Globus pallidus (tissue), 1 donor: Measurements from ENCODE around the gene LARGE1.
"Not testable (repeated sequence)": the region's sequence is repeated elsewhere in the genome, so short reads cannot be mapped to it uniquely, and the experiment has no call there.

Source experiments
- DNase-seq: peaks from one replicate; pipeline ENCODE4 v3.0.0-alpha.2; 2015; ENCODE audit warnings: low spot score

Gene LARGE1

DNA sequence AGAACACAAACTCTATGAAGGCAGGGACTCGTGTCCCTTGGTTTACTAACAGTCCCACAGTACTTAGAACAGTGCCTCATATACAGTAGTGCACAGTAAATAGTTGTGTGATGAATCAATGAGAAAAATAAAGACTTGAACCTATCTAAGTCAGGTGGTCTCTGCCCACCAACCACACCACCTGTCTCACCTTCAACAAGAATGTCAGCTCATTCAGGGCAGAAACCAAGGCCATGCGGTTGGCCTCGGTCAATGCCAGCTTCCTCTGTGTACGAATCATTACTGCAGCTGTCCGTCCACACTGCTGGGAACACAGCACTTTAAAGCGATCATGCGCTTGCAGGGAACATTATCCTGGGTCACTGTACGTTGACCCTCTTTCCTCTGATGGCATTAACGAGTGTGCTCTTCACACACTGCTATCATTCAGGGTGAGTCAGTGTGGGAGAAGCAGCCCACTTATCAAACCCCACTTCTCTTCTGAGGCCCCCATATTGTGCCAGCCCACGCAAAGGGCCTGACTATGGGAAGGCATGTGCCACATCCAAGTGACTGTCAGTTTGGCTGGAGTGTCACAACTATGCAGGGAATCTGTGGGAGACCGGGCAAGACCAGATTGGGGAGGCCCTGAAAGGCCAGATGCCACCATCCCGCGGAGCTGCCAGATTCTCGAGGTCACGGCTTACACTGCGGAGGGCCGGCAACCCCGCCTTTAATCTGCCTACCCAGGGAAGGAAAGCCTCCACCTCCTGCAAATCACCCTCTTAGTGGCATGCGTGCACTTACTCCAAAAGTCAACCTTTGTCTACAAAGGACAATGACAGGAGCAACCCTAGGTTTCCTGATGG is 36.1 kb downstream of the LARGE1 start:
- no peak for DNase-seq

DNA sequence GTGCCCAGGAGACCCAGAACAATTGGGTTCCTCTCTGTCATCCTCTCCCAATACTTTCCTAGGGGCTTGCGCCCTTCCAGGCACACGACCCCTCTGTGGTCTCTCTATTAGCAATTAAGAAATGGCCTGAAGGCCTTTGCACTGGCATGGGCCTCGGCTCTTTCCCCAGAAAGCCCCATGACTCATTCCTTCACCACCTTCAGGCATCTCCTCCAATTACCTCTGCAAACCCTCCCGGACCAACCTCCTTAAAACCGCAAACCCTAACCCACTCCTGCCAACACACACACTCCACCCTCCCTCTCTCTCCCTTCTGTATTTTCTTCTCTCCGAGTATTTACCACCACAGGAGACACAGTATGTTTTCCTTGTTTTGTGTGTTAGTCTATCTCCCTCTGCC is 36.7 kb downstream of the LARGE1 start:
- DNase-seq, result no peak

DNA sequence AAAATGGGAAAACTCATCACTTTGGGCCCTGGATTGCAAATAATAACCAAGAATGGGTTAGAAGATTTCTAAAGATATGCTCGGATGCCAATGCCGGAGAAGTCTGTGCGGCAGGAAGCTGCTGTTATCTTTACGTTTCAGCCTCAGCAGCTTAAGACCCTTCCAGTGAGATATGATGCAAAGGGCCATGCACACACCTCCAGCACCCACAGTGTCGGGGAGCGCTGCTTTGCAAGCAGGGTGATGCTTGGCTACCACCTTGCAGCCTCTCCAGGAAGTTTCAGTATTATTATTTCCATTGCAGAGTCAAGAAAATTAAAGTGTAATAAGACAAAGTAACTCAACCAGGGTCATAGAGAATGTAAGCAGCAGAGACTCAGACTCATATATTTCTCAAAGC is 37.3 kb downstream of the LARGE1 start:
- DNase-seq, result no peak

DNA sequence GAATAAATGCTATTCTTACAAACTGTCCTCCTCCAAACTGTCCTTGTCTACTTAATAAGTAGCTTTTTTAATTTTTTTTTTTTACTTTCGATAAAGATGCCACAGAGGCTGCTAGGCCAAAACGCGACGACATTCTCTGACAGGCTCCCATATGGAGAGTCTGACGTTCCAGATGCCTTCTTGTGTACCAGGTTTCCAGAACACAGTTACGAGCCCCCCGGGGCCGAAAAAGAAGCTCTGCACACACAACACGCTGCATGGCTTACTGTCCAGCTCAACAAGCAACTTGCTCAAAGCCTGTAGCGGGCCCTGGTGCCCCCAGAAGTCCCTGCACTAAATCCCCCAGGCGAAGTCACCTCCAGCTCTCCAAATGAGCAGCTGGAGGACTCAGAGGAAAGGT is 39.3 kb downstream of the LARGE1 start:
- DNase-seq, result no peak

DNA sequence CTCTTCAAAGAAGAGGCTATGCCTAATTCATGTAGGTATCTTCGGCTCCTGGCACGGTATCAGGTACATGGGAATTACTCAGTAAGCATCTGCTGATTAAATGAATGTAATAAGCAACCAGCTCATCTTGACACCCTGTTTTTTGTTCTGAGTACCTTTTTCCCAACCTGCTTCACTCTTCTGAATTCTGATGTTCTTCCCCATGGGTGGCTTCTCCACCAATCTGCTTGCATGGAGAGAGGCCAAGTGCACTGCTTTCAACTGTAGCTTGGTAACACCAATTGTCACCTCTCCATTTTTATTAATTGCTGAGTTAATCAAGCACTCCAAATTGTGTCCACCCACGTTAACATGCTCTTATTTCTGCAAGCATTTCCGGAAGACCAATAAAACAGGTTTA is 40.5 kb downstream of the LARGE1 start:
- DNase-seq, result no peak

DNA sequence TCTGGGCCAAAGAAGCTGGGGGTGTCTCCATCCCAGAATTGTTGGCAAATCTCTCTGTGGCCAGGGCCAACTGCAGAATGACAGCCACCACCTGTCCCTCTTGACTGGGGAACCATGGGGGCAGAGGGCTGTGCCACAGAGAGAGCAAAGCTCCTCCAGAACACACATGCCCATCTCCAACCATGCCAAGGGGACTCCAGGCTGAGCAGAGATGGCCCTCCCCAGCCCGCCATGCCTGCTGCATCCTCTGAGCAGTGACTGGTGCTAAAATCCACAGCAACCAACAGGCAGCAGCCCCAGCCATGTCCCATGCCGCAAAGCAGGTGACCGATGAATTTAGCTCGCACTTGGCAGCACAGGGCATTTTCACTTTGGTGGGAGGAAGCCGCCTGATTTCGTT is 45.0 kb downstream of the LARGE1 start:
- no peak for DNase-seq

DNA sequence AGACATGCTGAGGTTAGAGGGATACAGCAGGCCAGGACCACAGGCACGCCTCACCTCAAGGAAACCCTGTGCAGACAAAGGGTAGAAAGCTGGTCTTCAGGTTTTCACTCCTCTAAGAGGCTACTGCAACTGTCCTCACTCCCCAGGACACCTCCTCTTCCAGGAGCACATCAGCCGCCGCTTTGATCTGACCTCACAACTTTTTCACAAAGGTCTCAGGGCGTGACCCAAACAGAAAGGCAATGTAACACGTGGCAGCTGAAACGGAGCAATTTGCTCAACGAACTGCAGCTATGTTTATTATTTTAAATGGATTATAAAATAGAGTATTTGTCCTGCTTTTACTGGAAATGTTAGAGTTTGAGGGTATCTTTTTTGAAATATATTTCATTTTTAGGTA is 46.1 kb downstream of the LARGE1 start:
- DNase-seq, result no peak

DNA sequence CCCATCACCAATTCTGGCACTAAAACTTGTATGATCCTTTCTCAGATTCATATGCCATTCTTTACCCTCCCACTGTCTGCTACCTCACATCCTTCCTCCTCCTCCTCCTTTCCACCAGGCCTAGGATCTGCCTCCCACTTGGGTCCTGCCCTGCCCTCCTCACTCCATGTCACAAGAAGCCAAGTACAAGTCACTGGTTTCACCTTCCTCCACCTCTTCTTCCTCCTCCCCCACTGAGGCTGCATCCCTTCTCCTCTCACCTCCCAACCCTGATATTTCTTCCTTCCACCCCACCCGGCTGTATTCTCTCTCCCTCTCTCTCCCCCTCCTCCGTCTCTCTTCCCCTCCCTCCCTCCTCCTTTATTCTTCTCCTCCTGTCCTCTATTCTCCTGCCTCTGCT is 46.6 kb downstream of the LARGE1 start:
- DNase-seq, result no peak

DNA sequence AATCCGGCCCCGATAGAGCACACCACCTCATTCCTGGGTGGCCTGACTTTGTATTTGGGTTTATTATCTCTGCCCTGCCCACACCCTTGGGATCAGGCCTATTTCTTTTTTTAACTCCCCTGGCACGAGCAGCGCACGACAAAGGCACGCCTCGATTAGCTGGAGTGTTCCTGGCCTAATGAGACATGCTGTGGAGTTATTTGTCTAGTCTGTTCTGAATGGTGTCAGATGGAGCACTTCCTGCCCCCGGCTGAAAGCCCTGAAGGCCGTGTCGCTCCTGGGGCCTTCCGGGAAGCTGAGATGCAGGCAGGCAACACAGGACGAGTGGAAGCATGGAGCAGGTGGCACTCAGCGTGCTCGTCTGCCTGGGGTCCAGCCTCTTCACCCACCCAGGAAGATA is 47.1 kb downstream of the LARGE1 start:
- DNase-seq, result no peak

DNA sequence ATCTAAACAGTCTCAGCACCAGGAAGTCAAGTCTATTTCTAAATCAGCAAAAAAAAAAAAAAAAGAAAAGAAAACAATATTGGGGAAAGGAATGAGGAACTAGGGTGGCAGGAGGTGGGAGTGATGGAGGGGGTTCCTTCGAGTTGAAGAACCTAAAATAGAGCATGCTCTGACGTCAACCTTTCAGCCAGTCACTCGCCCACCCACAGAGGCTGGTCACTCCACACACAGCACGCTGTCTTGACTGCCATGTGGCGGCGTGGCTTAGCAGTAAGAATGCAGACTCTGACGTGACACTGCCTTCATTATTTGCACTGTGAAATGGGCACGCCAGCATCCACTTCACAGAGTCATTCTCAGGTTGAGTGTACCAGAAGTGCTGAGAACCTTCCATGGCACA is 48.3 kb downstream of the LARGE1 start:
- DNase-seq, result no peak

DNA sequence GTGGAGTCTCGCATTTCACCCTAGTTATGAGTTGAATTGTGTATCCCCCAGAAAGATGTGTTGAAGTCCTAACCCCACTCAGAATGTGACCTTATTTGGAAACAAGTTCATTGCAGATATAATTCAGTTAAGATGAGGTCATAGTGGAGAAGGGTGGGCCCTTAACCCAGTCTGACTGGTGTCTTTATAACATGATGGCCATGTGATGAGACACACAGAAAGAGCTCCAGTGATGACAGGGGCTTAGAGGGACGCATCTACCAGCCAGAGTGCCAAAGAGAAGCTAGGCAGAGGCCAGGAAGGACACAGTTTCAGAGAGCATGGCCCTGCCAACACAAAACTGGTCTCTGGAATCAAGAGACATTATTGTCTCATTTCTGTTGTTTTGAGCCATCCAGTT is 50.3 kb downstream of the LARGE1 start:
- DNase-seq, result peak; percentile 42

DNA sequence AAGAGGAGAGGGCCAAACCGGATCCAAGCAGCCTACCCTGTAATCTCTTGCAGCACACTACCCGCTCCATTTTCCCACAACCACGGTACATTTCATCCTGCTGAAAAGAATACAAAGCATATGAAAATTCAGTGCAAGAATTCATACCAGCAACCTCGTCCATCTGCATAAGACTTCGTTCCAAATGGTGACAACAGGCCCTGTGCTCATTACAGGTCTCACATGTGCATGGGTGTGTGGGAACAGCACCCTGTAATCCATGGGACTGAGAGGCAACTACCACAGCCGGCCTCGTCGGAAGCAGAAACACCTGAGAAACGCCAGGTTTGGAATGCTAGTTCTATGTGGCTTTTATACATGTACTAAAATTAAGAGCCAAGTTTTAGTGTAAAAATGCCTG is 52.3 kb downstream of the LARGE1 start:
- DNase-seq, result no peak

DNA sequence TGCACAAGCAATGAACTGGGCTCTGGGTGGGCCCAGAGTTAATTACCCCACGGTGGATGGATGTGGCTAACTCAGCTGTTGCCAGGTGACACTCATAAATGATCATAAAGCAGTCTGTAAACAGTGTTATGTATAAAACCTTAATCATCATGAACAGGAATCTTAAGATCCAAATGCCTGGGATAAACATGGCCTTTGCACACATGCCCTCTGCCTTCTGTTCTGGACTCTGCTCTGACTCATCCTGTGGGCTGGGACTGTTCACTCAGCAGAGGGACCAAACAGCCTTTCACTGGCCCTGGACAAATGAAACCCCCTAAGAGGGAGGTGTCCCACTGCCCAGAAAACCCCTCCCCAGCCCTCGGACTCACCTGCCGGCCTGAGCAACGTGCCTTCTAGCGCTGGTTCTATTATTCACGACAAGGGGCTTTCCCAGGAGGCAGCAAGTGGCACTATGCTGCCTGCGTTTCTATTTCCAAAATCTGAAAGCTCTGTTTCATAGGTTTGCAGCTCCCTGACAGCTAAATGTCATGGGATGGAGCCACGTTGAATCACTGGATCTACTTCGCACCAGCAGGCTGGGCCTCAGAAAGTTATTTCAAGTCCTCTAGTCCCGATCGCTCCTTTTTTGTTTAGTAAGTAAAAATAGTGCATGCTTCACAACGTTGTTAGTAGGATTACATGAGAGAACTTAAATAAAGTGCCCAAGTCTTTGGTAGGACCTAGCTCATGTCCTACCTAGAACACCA is 53.0 kb downstream of the LARGE1 start:
- DNase-seq, result no peak

DNA sequence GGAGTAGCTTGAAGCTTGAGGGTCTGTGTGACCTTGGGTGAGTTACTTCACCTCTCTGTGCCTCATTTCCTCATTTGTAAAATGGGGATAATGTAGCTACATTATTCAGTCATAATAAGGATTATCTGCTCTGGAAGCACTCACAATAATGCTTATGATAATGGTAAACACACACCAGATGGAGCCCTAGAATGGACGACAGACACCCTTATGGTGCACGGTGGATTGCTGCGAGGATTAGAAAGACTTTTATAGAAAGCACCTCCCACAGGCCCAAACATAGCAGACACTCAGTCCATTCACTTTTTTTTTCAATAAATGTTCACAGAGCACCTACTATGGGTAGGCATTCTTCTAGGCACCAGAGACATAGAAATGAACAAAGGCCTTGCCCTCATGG is 53.8 kb downstream of the LARGE1 start:
- DNase-seq, result no peak

DNA sequence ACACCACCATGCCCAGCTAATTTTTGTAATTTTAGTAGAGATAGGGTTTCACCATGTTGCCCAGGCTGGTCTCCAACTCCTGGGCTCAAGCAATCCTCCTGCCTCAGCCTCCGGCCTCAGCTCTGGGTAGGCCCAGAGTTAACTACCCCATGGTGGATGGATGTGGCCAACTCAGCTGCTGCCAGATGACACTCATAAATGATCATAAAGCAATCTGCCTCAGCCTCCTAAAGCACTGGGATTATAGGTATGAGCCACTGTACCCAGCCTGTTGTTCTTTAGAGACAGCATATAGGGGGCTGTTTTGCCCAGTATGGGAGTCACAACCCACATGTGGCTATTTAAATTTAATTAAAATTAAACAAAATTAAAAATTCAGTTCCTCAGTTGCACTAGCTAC is 54.3 kb downstream of the LARGE1 start:
- DNase-seq, result no peak

DNA sequence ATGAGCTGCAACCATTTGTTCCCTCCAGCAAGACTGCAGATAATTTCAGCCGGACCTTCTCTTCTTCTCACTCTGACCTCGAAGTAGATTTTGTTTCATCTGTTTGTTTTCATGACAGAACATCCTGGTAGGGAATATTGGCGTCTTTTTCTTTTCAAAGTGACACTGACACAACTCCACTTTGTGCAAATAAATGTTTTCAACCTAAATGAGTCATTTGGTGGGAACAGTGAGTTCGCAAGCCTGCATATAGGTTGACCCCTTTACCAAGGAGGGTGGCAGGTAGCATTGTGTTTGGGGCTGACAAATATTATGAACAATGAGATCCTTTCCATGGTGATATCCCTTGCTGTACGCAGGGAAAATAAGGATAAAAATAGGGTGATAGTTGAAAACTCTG is 55.0 kb downstream of the LARGE1 start:
- no peak for DNase-seq

DNA sequence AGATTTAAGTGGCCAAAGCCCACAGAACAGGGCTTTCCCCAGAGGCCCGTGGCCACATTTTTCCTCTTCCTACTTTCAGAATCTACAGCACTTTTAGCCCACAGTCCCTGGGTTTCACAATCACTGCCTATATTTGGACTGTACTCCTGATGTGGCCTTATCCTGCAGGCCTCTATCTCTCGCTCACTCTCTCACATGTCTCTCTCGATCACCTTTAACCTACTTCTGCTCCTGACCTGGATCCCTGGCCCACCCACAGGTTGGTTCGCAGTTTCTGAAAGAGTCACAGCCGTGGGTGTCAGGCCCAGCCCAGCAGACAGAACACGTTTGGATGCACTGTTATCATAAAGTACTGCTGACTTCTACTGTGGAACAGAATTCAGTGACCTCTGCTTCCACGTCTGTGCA is 55.5 kb downstream of the LARGE1 start:
- DNase-seq, result no peak

DNA sequence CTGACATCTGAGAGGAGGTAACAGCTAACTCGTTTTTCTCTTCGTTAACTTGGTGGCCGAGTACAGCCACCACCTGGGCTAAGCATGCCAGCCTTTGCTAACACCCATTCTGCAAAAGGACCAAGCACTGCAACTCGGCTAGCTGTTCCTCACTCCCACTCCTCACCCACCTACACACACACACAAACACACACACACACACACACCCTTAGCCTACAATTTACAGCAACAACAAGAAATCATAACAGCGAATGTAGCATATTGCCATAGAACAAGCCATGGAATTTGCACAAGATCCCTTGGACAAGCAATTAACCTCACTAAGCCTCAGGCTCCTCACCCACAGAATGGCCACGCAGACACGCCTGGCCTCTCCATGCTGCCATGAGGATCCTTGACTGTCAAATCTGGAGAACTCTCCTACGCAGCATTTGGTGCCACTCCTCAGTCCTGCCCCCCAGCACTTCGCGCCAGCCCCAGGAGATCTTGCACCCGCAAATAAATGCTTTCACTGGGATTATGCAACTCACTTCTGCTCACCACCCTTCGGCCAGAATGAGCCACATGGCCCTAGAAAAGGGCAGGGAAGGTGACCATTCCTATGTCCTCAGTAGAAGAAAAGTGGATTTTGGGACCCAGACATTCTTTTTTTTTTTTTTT is 58.9 kb downstream of the LARGE1 start:
- DNase-seq, result no peak

DNA sequence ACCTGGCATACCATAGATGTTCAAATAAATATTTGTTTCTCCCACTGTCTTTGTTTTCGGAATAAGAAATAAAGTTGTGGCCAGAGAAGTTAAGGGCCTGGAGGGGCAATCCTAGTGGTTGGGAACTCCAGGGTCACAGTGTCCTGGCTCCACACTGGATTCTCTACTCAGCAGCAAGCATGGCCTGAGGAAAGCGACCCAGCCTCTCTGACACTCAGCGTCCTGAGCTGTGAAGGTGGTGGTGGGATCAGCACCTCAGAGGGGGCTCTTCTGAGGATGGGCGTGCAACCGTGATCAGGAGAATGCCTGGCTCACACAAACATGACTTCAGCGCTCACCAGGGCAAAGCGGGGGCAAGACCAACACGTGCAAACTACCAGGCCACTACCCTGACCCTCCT is 59.9 kb downstream of the LARGE1 start:
- DNase-seq, result no peak

DNA sequence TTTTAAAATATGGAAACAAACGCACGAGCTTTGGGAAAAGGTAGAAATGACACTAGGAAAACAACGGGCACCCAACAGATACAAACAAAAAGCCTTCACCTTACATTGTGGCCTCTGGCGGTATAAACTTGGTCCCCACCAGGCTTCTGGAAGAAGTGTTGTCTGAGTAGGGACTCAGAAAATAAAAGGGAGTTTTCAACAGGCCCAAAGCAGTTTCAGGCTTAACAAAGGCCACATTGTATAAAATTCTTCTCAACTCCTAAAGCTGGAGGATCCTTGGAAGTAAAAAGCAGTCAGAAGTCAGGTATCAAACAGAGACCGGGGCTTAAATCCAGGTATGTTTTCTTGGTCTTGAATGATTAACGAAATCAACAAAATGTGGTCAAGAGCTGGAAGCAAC is 61.0 kb downstream of the LARGE1 start:
- DNase-seq, result no peak

DNA sequence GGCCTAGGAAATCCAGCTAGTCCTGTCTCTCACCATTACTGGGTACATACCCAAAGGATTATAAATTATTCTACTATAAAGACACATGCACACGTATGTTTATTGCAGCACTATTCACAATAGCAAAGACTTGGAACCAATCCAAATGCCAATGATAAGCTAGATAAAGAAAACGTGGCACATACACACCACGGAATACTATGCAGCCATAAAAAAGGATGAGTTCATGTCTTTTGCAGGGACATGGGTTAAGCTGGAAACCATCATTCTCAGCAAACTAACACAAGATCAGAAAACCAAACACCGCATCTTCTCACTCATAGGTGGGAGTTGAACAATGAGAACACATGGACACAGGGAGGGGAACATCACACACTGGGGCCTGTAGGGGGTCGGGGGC is 61.6 kb downstream of the LARGE1 start:
- DNase-seq, result not testable (repeated sequence)

DNA sequence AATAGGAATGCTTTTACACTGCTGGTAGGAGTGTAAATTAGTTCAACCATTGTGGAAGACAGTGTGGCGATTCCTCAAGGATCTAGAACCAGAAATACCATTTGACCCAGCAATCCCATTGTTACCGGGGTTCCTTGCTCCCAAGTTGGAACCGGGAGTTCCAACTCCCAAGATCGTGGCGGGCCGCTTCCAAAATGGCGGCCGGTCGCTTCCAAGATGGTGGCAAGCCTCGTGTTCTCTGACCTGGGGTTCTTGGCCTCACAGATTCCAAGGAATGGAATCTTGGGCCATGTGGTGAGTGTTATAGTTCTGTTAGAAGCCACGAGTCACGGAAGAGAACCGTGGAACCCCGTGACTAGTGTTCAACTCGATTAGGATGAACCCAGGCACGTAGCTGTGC is 62.5 kb downstream of the LARGE1 start:
- not testable (repeated sequence) for DNase-seq

DNA sequence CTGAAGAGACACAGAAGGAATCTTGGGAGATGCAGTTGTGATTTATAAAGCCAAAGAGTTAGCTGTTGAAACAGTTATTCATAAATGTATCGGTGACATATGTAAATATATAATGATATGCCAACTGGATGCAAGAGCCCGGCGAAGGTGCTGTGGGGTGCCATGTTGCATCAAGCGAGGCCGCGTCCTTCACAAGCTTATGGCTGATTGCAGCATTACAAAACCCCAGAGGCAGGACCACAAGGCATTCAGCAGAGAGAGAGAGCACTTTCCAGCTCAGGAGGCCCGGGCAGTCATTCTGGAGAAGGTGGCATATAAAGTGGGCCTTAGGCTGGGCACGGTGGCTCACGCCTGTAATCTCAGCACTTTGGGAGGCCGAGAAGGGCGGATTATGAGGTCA is 65.6 kb downstream of the LARGE1 start:
- DNase-seq, result no peak
